Mesendoderm (in vitro differentiated cells): ENCODE data around the gene DMBT1.

ENCODE experiments used
- DNase-seq: peaks from one replicate; pipeline ENCODE4 v3.0.0; 2013
- H2AK5ac ChIP-seq: 2 replicates; pipeline ENCODE4 v1.6.1; 2013; ENCODE audit warnings: low read length, inconsistent platforms
- H2BK120ac ChIP-seq: 2 replicates; pipeline ENCODE4 v1.6.1; 2013; ENCODE audit warnings: low read depth, mild to moderate bottlenecking, low read length, moderate library complexity, mixed read lengths
- H2BK15ac ChIP-seq: replicated peaks from 2 replicates; pipeline ENCODE4 v1.6.1; 2013; ENCODE audit warnings: low read depth, mild to moderate bottlenecking, moderate library complexity
- H2BK5ac ChIP-seq: 2 replicates; pipeline ENCODE4 v1.6.1; 2013; ENCODE audit warnings: low read length, inconsistent platforms
- H3K18ac ChIP-seq: 2 replicates; pipeline ENCODE4 v1.6.1; 2013; ENCODE audit warnings: mild to moderate bottlenecking, low read length, mixed read lengths
- H3K23ac ChIP-seq: one replicate; pipeline ENCODE4 v1.6.1; 2013; ENCODE audit warnings: low read length
- H3K27ac ChIP-seq: 2 replicates; pipeline ENCODE4 v1.5.1; 2013; ENCODE audit warnings: low read depth, mild to moderate bottlenecking, inconsistent platforms, low read length, moderate library complexity
- H3K27me3 ChIP-seq: 2 replicates; pipeline ENCODE4 v1.6.1; 2013; ENCODE audit warnings: low read length, control low read depth, mild to moderate bottlenecking, inconsistent platforms; ENCODE audit not compliant: insufficient read depth, poor library complexity
- H3K36me3 ChIP-seq: 2 replicates; pipeline ENCODE4 v1.6.1; 2013; ENCODE audit warnings: low read length, inconsistent platforms; ENCODE audit not compliant: control insufficient read depth, insufficient read depth
- H3K4ac ChIP-seq: one replicate; pipeline ENCODE4 v1.6.1; 2013; ENCODE audit warnings: low read depth, mild to moderate bottlenecking, low read length, moderate library complexity
- H3K4me1 ChIP-seq: 2 replicates; pipeline ENCODE4 v1.6.1; 2013; ENCODE audit warnings: low read depth, low read length, inconsistent platforms; ENCODE audit not compliant: control insufficient read depth
- H3K4me2 ChIP-seq: 2 replicates; pipeline ENCODE4 v1.6.1; 2013; ENCODE audit warnings: low read length
- H3K4me3 ChIP-seq: 2 replicates; pipeline ENCODE4 v1.5.1; 2013; ENCODE audit warnings: mild to moderate bottlenecking, low read length
- H3K56ac ChIP-seq: one replicate; pipeline ENCODE4 v1.6.1; 2013; ENCODE audit warnings: low read length
- H3K79me1 ChIP-seq: 2 replicates; pipeline ENCODE4 v1.6.1; 2013; ENCODE audit warnings: low read length, inconsistent platforms
- H3K79me2 ChIP-seq: 2 replicates; pipeline ENCODE4 v1.6.1; 2013; ENCODE audit warnings: mild to moderate bottlenecking, low read length; ENCODE audit not compliant: control insufficient read depth, insufficient read depth
- H3K9ac ChIP-seq: 2 replicates; pipeline ENCODE4 v1.6.1; 2013; ENCODE audit warnings: low read length, inconsistent platforms
- H4K5ac ChIP-seq: one replicate; pipeline ENCODE4 v1.6.1; 2013; ENCODE audit warnings: low read length
- H4K8ac ChIP-seq: one replicate; pipeline ENCODE4 v1.6.1; 2013; ENCODE audit warnings: low read depth, mild to moderate bottlenecking, control low read depth, low read length, moderate library complexity
- WGBS: extraction: QIAGEN DNeasy Blood & Tissue Kit; methylation state at CpG from one replicate; pipeline ENCODE4 v1.1.7; 2013; ENCODE audit warnings: low lambda C conversion rate, missing lambda C conversion rate; ENCODE audit not compliant: insufficient coverage; ENCODE audit errors: extremely low coverage; 5-methylcytosine and 5-hydroxymethylcytosine counted together

The DMBT1 gene

DNA sequence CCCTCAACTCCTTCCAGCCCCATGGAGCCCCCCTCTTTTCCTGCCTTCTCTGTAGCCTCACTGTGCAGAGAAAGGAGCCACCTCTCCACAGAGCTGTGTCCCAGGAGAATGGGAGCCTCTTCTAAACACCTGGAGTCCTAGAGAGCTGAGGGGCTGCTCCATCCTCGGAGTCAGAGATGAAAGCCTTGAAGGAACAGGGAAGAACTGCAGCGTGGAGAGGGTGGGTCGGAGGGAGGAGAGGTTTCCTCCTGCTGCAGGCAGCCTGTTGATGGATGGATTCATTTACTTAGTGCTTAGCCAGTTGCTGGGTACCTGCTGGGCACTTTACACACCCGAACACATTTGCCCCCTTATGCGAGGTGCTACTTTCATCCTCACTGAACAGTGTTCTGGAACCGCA, 100.1 kb downstream of the DMBT1 start:
- H2BK15ac ChIP-seq, result no peak overlapping the region
- no peaks in the 10 kb centered on the region for H3K79me1 ChIP-seq
- H3K4me1 ChIP-seq, result no peaks in the 10 kb centered on the region
- H3K23ac ChIP-seq, result no peak overlapping the region
- H3K4me2 ChIP-seq, result no peak overlapping the region
- no peaks in the 10 kb centered on the region for H3K27me3 ChIP-seq
- no peaks in the 10 kb centered on the region for H3K79me2 ChIP-seq
- no peak overlapping the region for H3K9ac ChIP-seq
- no peak overlapping the region for H4K5ac ChIP-seq
- H3K4me3 ChIP-seq, result no peak overlapping the region
- H2BK5ac ChIP-seq, result no peak overlapping the region
- no CpG with 5 or more reads among the region's 6 CpGs for WGBS
- DNase-seq, result no peak
- no peak overlapping the region for H3K56ac ChIP-seq
- H3K27ac ChIP-seq, result no peak overlapping the region
- no peak overlapping the region for H3K18ac ChIP-seq
- H3K4ac ChIP-seq, result no peak overlapping the region
- H2AK5ac ChIP-seq, result no peak overlapping the region
- H4K8ac ChIP-seq, result no peak overlapping the region
- no peak overlapping the region for H2BK120ac ChIP-seq
- no peaks in the 10 kb centered on the region for H3K36me3 ChIP-seq

DNA sequence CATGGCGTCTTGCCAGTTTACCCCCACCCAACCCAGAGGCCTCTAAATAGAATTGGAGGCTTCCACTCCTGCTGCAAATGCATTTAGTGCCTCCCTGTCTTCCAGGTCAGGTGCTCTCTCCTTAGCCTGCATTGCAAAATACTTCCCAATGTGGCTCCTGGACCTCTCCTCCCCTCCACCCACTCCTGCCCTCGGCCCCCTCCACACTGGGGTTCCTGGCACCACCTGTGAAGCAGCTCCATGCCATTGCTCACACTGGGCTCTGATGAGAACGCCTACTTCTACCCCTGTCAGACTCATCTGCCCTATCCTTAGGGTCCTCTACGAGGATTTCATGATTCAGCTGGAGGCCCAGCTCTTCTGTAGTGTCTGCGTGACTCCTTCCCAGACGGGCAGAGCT, 101.7 kb downstream of the DMBT1 start:
- Histone ChIP-seq H3K18ac (no peak overlapping the region), H3K79me2 (no peaks in the 10 kb centered on the region), H3K4ac (no peak overlapping the region), H2BK120ac (no peak overlapping the region), H3K4me2 (no peak overlapping the region), H3K27ac (no peak overlapping the region), H2BK5ac (no peak overlapping the region), H3K4me1 (no peaks in the 10 kb centered on the region), H4K8ac (no peak overlapping the region), H3K79me1 (no peaks in the 10 kb centered on the region), H3K27me3 (no peaks in the 10 kb centered on the region), H3K56ac (no peak overlapping the region), H2AK5ac (no peak overlapping the region), H3K9ac (no peak overlapping the region), H3K23ac (no peak overlapping the region), H3K36me3 (no peaks in the 10 kb centered on the region), H3K4me3 (no peak overlapping the region), H4K5ac (no peak overlapping the region), H2BK15ac (no peak overlapping the region)
- DNase-seq, result no peak
- WGBS, result no CpG with 5 or more reads among the region's 6 CpGs

DNA sequence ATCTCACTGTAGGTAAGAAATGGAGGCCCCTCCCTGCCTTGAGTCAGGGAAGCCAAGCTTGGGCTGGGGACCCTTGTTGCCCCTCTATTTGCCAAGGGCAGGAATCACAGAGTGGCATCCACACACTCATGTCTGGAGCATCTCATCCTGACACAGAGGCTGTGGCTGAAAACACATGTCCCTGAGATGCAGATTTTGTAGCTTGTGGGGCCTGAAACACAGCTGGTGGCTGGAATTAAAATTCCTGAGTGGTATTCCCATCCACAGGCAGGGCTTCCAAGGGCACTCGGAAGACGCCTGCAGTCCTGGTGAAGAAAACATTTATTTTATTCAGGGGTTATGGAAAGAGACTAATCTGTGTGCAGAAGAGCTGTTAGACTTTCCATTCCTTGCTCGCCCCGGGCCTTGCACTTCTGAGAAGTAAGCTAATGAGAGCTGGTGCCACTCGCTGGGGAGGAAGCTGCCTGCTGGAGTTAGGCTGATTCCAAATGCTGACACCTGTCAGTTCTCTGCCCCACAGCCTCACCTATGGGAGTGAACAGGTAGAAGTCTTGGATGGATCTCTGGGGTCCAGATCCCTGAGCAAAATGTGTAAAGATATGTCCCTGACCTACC, 103.1 kb downstream of the DMBT1 start:
- H2AK5ac ChIP-seq, result no peak overlapping the region
- H4K8ac ChIP-seq, result no peak overlapping the region
- no peak overlapping the region for H3K4me2 ChIP-seq
- H4K5ac ChIP-seq, result no peak overlapping the region
- H3K4me1 ChIP-seq, result no peaks in the 10 kb centered on the region
- no peaks in the 10 kb centered on the region for H3K27me3 ChIP-seq
- H3K27ac ChIP-seq, result no peak overlapping the region
- H3K36me3 ChIP-seq, result no peaks in the 10 kb centered on the region
- no peak overlapping the region for H3K4me3 ChIP-seq
- H2BK120ac ChIP-seq, result no peak overlapping the region
- DNase-seq, result no peak
- H3K79me1 ChIP-seq, result no peaks in the 10 kb centered on the region
- no CpG with 5 or more reads among the region's 5 CpGs for WGBS
- H3K4ac ChIP-seq, result no peak overlapping the region
- no peak overlapping the region for H3K56ac ChIP-seq
- no peak overlapping the region for H2BK5ac ChIP-seq
- H3K79me2 ChIP-seq, result no peaks in the 10 kb centered on the region
- H3K18ac ChIP-seq, result no peak overlapping the region
- H3K9ac ChIP-seq, result no peak overlapping the region
- no peak overlapping the region for H2BK15ac ChIP-seq
- no peak overlapping the region for H3K23ac ChIP-seq

DNA sequence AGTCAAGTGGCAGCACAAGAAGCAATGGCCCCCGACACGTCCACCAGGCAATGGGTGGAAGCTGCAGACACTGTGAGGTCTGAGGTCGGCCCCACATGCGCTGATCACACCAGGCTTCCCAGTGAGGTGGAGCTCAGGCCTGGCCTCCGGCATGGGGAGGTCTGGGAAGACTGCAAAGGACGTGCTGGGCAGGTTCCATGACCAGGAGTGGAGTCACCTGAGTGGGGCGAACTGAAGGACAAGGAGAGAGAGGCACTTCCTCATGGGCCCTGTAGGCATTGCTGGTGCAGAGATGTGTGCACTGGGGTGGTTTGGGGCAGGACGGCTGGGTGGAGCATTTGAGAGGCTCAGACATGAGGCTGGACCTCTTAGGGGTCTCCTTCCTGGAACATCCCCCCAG, 103.9 kb downstream of the DMBT1 start:
- WGBS, result no CpG with 5 or more reads among the region's 8 CpGs
- Histone ChIP-seq H4K8ac (no peak overlapping the region), H2BK5ac (no peak overlapping the region), H3K79me2 (no peaks in the 10 kb centered on the region), H3K56ac (no peak overlapping the region), H3K36me3 (no peaks in the 10 kb centered on the region), H3K23ac (no peak overlapping the region), H3K4me3 (no peak overlapping the region), H2AK5ac (no peak overlapping the region), H3K27ac (no peak overlapping the region), H4K5ac (no peak overlapping the region), H3K4me2 (no peak overlapping the region), H3K79me1 (no peaks in the 10 kb centered on the region), H2BK15ac (no peak overlapping the region), H3K4me1 (no peaks in the 10 kb centered on the region), H3K9ac (no peak overlapping the region), H3K4ac (no peak overlapping the region), H2BK120ac (no peak overlapping the region), H3K27me3 (no peaks in the 10 kb centered on the region), H3K18ac (no peak overlapping the region)
- DNase-seq, result no peak

DNA sequence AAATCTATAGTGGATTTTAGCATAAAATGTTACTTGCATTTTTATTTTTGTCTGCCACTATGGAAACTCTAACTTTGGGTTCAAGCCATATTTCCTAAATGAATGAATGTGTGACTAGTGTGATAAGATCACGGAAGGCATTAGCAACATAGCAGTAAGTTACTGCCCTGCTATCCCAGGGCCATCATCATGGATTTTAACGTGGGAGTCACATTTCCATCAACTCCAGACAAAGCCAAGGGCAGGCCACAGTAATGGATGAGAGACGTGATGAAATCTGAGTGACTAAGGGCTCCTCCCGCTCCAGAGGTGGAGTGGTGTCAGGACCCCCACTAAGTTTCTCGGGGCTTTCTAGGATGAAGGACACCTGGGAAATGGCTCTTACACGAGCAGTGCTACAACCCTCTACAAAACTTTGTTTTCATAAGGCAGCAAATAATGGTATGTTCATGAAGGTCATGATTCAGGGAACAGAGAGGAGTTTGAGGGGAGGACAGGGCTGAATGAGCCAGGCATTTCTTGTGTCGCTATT, 104.8 kb downstream of the DMBT1 start:
- no peak overlapping the region for H3K4ac ChIP-seq
- no peak overlapping the region for H3K9ac ChIP-seq
- DNase-seq, result peak; percentile 13
- no peaks in the 10 kb centered on the region for H3K79me1 ChIP-seq
- H2BK120ac ChIP-seq, result no peak overlapping the region
- no peak overlapping the region for H3K4me3 ChIP-seq
- H3K56ac ChIP-seq, result no peak overlapping the region
- no peak overlapping the region for H3K18ac ChIP-seq
- H4K8ac ChIP-seq, result no peak overlapping the region
- H3K4me1 ChIP-seq, result no peaks in the 10 kb centered on the region
- no CpG with 5 or more reads among the region's 7 CpGs for WGBS
- H2AK5ac ChIP-seq, result no peak overlapping the region
- H3K36me3 ChIP-seq, result no peaks in the 10 kb centered on the region
- H2BK15ac ChIP-seq, result no peak overlapping the region
- H2BK5ac ChIP-seq, result no peak overlapping the region
- no peak overlapping the region for H3K4me2 ChIP-seq
- no peaks in the 10 kb centered on the region for H3K79me2 ChIP-seq
- H3K27ac ChIP-seq, result no peak overlapping the region
- no peak overlapping the region for H4K5ac ChIP-seq
- no peaks in the 10 kb centered on the region for H3K27me3 ChIP-seq
- H3K23ac ChIP-seq, result no peak overlapping the region

DNA sequence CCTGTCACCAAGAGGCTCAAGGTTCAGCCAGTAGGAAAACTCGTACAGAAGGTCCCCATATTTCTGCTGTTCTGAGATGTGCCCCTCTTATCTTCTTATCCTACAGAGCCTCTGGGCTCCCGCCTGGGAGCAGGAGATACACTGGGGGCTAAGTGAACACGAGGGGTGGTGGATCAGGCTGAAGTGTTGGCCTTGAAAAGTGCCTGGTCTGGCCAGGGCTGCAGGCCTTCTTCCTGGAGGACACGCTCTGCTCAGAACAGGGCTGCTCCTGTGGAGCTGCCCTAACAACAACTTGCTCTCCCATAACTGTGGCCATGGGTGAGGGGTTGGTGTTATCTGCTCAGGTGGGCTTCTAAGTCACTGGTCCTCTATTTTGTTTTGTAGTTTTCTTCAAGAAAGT, 105.4 kb downstream of the DMBT1 start:
- DNase-seq, result no peak
- no peak overlapping the region for H2BK15ac ChIP-seq

More for the DNA sequence above, 105.4 kb downstream of the DMBT1 start:
- no peaks in the 10 kb centered on the region for H3K27me3 ChIP-seq
- H3K18ac ChIP-seq, result no peak overlapping the region
- no peak overlapping the region for H3K23ac ChIP-seq
- H3K4me2 ChIP-seq, result no peak overlapping the region
- H3K79me1 ChIP-seq, result no peaks in the 10 kb centered on the region
- WGBS, result no CpG with 5 or more reads among the region's 4 CpGs
- no peaks in the 10 kb centered on the region for H3K4me1 ChIP-seq
- no peak overlapping the region for H3K27ac ChIP-seq
- H4K8ac ChIP-seq, result no peak overlapping the region
- no peak overlapping the region for H2BK120ac ChIP-seq
- no peak overlapping the region for H3K9ac ChIP-seq
- no peak overlapping the region for H3K4ac ChIP-seq
- H2AK5ac ChIP-seq, result no peak overlapping the region
- H3K79me2 ChIP-seq, result no peaks in the 10 kb centered on the region
- H3K4me3 ChIP-seq, result no peak overlapping the region
- H3K56ac ChIP-seq, result no peak overlapping the region
- H2BK5ac ChIP-seq, result no peak overlapping the region
- H4K5ac ChIP-seq, result no peak overlapping the region
- H3K36me3 ChIP-seq, result no peaks in the 10 kb centered on the region
